Activated CD4-positive, alpha-beta T cell treated with anti-CD3 and anti-CD28 coated beads, Interleukin-2, amount 50 U/mL, for 48 hours (primary cell): ENCODE measurements around the gene NAE1.

Experiments used
- DNase-seq, 2 experiments: peaks; one replicate each; pipeline ENCODE4 v3.0.0-alpha.2; 2020

NAE1 gene

DNA sequence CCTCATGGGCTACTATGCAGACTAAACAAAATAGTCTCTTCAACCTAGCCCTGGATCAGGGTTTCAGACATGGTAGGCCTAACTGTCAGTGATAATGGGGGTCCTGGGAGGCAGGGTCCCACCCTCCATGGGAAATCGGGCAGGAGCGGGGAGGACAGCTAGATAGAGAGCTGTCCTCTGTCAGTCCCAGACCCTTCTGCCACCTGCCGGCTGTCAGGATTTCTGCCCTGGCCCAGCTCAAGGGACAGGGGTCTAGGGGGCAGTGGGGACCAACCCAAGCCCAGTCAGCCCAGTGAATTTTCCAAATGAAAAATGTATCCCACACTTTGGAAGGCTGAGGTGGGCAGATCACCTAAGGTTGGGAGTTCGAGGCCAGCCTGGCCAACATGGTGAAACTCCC is 18.8 kb upstream of the NAE1 start:
- no peak for DNase-seq

DNA sequence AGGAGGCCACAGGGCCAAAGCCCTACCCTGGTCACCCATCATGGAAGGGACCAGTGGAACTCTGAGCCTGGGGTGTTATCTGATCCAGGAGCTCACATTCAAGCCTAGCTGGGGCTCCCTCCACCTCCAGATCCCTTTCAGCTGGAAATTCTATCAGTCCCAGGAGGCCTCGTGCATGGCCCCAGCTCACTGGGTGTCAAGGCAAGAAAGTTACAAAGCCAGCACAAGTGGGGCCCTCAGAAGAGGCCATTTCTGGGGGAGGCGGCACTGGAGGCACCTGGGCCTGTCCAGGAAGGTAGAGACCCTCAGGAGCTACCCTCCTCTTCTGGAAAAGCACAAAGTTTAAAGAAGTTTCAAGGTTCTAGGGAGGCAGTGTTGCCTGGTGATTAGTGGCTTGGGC is 18.2 kb upstream of the NAE1 start:
- no peak for DNase-seq

DNA sequence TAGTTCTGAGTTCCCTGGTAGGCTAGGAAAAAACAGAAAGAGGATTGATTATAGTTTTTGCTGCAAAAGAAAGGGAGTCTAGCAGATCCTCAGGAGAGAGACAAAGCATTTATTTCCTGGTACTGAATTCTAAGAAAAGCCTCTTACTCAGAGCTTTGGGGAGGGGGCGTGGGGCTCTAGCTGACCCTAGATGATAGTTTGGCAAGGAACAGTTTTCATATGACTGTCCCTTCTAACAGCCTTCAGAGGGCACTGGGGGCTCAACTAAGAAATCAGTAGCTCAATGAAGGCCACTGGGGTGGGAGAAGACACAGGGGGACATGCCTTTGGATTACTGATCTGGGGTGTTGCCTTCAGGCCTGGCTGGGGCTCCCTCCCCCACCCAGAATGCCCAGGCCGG is 17.4 kb upstream of the NAE1 start:
- no peak for DNase-seq

DNA sequence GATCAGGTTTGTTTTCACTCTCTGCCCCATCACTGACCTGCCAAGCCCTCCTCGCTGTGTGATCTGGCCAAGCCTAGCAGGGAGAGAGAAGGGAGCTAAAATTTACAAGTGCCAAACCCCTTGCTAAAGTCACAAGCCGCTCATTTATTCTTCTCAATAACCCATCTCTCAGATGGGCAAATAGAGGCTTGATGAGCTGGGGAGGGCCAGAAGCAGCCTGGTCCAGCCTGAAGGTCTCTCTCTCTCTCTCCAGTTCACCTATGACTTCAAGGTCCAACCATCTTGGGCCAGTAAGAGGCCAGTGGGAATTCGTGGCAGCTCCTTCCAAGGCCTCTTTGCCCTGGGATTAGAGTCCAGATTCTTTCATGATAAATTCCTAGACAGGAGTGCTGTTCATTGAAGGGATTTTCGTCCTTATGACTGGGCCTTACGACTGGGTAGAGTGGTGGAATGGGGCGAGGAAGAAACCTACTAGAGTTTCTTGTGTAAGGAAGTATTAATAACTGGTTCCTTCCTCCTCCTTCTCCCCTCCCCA is 16.8 kb upstream of the NAE1 start:
- no peak for DNase-seq

- DNase-seq, result no peak
Observed at GRCh38 chr16:66846831-66847230, 16.1 kb upstream of the NAE1 start.

DNA sequence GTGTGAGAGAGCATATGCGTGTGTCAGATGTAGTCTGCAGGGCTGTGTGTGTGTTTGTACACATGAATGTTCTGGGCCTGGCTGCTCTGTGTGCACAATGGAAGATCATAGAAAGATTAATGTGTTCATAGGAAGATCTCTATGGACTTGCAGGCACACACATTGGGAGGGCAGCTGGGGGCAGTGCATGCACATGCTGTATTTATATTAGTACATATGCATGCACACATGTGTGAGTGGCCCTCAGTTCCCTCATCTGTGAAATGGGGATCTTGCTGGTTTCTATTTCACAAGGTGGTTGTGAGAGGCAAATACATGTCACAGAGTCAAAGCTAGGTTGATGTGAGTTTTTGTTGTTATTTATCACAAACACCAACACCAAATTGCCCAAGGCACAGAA is 15.5 kb upstream of the NAE1 start:
- DNase-seq, result no peak

GRCh38 chr16:66845791-66846221 is 15.0 kb upstream of the NAE1 start:
- no peak for DNase-seq

- no peak for DNase-seq
Observed at GRCh38 chr16:66845080-66845410, 14.3 kb upstream of the NAE1 start.

GRCh38 chr16:66844342-66845079 is 13.7 kb upstream of the NAE1 start, which contains the start of gene CA7:
Gene CA7, plus strand, starts transcription at chr16:66844414. Its CDS starts 74 bp downstream, at chr16:66844488.
- no peak for DNase-seq

DNA sequence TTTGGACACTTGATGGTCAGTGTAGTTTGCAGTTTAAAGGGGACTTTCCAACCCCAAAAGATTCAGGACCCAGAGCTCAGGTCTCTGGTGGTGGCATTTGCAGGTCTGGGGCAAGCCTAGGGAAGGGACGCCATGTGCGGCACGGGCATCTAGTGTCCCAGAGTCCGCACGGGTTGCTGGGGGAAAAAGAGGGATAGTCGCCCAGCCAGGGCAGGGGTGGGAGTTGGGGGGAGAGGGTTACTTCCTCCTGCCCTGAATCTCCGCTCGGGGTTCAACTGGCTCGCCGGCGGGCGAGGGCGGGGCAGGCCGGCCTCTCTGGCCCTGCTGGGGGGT is 13.2 kb upstream of the NAE1 start:
- DNase-seq, result no peak

GRCh38 chr16:66843191-66843590 is 12.4 kb upstream of the NAE1 start:
- no peak for DNase-seq

- no peak for DNase-seq
Observed at GRCh38 chr16:66842765-66843164, 12.0 kb upstream of the NAE1 start.

GRCh38 chr16:66841366-66841765 is 10.6 kb upstream of the NAE1 start:
- DNase-seq, result no peak

GRCh38 chr16:66840883-66841282 is 10.1 kb upstream of the NAE1 start:
- no peak for DNase-seq

DNA sequence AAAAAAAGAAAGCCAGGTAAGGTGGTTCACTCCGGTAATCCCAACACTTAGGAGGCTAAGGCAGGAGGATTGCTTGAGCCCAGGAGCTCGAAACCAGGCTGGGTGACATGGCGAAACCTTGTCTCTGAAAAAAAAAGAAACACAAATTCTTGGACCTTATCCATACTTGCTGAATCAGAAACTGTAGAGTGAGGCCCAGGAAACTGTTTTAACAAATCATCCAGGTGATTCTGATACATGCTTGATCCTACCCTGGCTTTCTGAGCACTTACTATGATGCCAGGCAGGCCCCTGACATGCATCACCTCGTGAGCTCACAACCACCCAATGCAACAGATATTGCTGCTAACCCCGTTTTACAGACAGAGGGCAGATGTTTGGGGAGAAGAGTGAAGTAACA is 4.0 kb upstream of the NAE1 start:
- DNase-seq, result no peak

DNA sequence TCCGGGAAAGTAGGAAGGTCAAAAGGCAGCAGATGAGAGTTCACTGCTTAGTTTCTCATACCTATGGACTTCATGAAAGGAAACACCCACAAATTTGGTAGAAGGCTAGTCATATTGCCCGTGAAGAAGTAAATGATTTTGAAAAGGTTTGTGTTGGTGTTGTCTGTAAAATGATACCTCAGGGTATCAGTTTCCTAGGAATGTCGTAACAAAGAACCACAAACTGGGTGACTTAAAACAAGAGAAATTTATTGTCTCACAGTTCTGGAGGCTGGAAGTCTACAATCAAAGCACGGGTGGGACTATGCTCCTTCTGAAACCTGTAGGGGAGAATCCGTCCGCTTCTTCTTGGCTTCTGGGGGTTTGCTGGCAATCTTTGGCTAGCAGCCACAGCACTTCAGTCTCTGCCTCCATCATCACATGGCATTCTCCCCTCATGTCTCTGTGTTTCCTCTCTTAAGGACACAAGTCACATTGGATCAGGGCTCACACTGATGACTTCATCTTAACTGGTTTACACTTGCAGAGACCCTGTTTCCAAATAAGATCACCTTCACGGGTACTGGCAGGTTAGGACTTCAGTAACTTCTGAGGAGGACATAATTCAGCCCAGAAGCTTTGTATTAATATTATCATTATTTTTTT is 2.0 kb upstream of the NAE1 start:
- DNase-seq, result no peak

DNA sequence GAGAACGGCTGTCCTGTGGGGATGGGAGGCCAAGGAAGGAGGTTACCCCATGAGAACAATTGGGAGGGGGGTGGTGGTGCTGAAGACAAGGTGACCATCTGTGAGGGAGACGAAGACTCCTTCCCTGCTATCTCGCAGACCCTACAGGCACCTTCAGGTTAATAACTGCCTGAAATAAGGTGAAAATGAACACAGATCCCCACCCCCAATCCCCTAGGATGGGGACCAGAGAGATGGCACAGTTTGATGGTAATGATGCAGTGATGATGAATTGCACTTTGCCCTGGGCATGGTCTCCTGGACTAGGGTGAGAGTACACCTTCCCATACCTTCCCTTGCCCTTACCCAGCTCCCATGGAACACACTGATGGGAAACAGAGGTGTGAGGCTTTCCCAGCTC is 1.4 kb upstream of the NAE1 start:
- DNase-seq, result no peak

GRCh38 chr16:66824006-66824405 is 6.8 kb downstream of the NAE1 start:
- DNase-seq, result no peak

GRCh38 chr16:66814734-66815133 is 16.0 kb downstream of the NAE1 start:
- no peak for DNase-seq

DNA sequence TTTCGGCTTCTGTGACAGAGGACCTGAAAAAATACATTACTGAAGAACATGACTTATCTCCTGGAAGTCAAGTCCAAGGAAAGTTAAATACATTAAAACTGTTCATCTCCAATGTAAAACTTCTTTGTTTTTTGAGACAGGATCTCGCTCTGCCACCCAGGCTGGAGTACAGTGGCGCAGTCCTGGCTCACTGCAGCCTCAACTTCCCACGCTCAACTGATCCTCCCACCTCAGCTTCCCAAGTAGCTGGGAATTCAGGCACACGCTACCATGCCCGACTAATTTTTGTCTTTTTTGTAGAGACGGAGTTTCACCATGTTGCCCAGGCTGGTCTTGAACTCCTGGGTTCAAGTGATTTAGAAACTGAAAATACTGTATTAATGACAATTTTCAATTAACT is 19.7 kb downstream of the NAE1 start:
- no peak for DNase-seq

GRCh38 chr16:66810391-66810790 is 20.4 kb downstream of the NAE1 start:
- no peak for DNase-seq

GRCh38 chr16:66809765-66810164 is 21.0 kb downstream of the NAE1 start:
- no peak for DNase-seq

DNA sequence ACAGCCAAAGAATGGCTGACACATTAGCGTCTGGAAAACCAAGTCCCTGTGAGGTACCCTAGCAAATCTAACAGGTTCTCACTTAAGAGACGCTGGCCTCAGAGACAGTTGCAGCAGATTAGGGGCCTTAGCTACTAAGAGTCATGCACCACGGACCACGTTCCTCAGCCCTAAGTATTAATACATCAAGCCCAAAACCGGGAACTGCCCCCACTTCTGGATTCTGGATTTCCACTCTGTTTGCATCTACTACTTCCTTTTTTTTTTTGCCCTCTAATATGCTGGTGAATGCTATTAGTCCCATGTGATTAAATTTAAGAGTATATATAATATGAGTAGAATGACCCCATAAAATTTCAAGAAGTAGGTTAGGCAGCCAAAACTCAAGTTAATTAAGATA is 28.6 kb downstream of the NAE1 start:
- no peak for DNase-seq

- no peak for DNase-seq
Observed at GRCh38 chr16:66801320-66802105, 29.3 kb downstream of the NAE1 start, which contains the start of gene TERB1. Gene TERB1, minus strand, starts transcription at chr16:66801584. Its CDS starts 4,786 bp downstream, at chr16:66796798.
